HepG2 (cell line): ENCODE measurements around the gene GRIN3B. TPM values are rescaled to one million over a fixed set of nuclear protein-coding genes. Genes with fewer than 3 reads are reported as not detected.
A peak's percentile ranks its signal among the peaks of the same experiment; 100 is the strongest.

Experiments
- HNRNPK ChIP-seq: fragments of 200-400 bp; formaldehyde crosslinking; IDR thresholded peaks from 2 replicates; pipeline ENCODE4 v1.6.1; 2018; ENCODE audit warnings: low read length, low read depth, moderate library complexity, mild to moderate bottlenecking; ENCODE audit not compliant: poor library complexity, severe bottlenecking
- KLF13 ChIP-seq: sonication (generic); formaldehyde crosslinking; IDR thresholded peaks from 2 replicates; pipeline ENCODE4 v1.4.0; 2020; ENCODE audit warnings: mild to moderate bottlenecking, missing genetic modification reagents
- MXD4 ChIP-seq: IDR thresholded peaks from 2 replicates; pipeline ENCODE4 v1.6.1; 2016; ENCODE audit warnings: mild to moderate bottlenecking, missing biosample characterization, missing genetic modification reagents
- MYC ChIP-seq: sonication (generic); formaldehyde crosslinking; IDR thresholded peaks from 2 replicates; pipeline ENCODE4 v1.9.0; 2021; ENCODE audit warnings: missing genetic modification reagents, borderline replicate concordance
- NAIF1 ChIP-seq: sonication (generic); formaldehyde crosslinking; IDR thresholded peaks from 2 replicates; pipeline ENCODE4 v1.5.0; 2020; ENCODE audit warnings: mild to moderate bottlenecking, missing genetic modification reagents, borderline replicate concordance
- NBN ChIP-seq: fragments of 450-650 bp; conservative IDR thresholded peaks from 2 replicates; pipeline ENCODE4 v1.6.1; 2017
- POLR2AphosphoS5 ChIP-seq: IDR thresholded peaks from 2 replicates; pipeline ENCODE4 v1.6.1; 2012; ENCODE audit warnings: low read depth, low read length
- ZKSCAN1 ChIP-seq: fragments of 150-350 bp; IDR thresholded peaks from 2 replicates; pipeline ENCODE4 v1.6.1; 2014; ENCODE audit warnings: low read length
- ZNF234 ChIP-seq: sonication (generic); formaldehyde crosslinking; conservative IDR thresholded peaks from 2 replicates; pipeline ENCODE4 v1.5.1; 2020; ENCODE audit warnings: mild to moderate bottlenecking, missing genetic modification reagents
- ZNF275 ChIP-seq: sonication (generic); formaldehyde crosslinking; IDR thresholded peaks from 2 replicates; pipeline ENCODE4 v1.8.0; 2022; ENCODE audit warnings: missing genetic modification reagents, mild to moderate bottlenecking, inconsistent platforms, borderline replicate concordance
- ZNF276 ChIP-seq: sonication (generic); formaldehyde crosslinking; IDR thresholded peaks from 2 replicates; pipeline ENCODE4 v1.4.0; 2020; ENCODE audit warnings: mild to moderate bottlenecking, low read depth, missing genetic modification reagents
- ZNF337 ChIP-seq: sonication (generic); formaldehyde crosslinking; IDR thresholded peaks from 2 replicates; pipeline ENCODE4 v1.5.1; 2020; ENCODE audit warnings: missing genetic modification reagents, low read depth, mild to moderate bottlenecking, borderline replicate concordance
- ZNF431 ChIP-seq: sonication (generic); formaldehyde crosslinking; IDR thresholded peaks from 2 replicates; pipeline ENCODE4 v1.9.0; 2022; ENCODE audit warnings: missing genetic modification reagents, low read depth, mild to moderate bottlenecking, borderline replicate concordance
- ZNF446 ChIP-seq: sonication (generic); formaldehyde crosslinking; IDR thresholded peaks from 2 replicates; pipeline ENCODE4 v1.5.0; 2020; ENCODE audit warnings: mild to moderate bottlenecking, missing genetic modification reagents
- ZNF496 ChIP-seq: sonication (generic); formaldehyde crosslinking; IDR thresholded peaks from 2 replicates; pipeline ENCODE4 v1.8.1; 2023; ENCODE audit warnings: mild to moderate bottlenecking, moderate library complexity, missing genetic modification reagents; ENCODE audit not compliant: insufficient replicate concordance
- ZNF672 ChIP-seq: sonication (generic); formaldehyde crosslinking; IDR thresholded peaks from 2 replicates; pipeline ENCODE4 v1.8.1; 2022; ENCODE audit warnings: missing genetic modification reagents
- ZNF746 ChIP-seq: sonication (generic); formaldehyde crosslinking; IDR thresholded peaks from 2 replicates; pipeline ENCODE4 v1.8.0; 2022; ENCODE audit warnings: mild to moderate bottlenecking, missing genetic modification reagents
- ZNF773 ChIP-seq: sonication (generic); formaldehyde crosslinking; IDR thresholded peaks from 2 replicates; pipeline ENCODE4 v1.4.0; 2020; ENCODE audit warnings: missing genetic modification reagents, borderline replicate concordance
- ZNF784 ChIP-seq: sonication (generic); formaldehyde crosslinking; IDR thresholded peaks from 2 replicates; pipeline ENCODE4 v1.5.1; 2020; ENCODE audit warnings: missing genetic modification reagents, mild to moderate bottlenecking, borderline replicate concordance
- polyA plus RNA-seq, 8 experiments: library from polyadenylated mRNA; depleted of rRNA in 3 of 8; stranded (reverse) in 7 of 8; unstranded in 1 of 8; fragments of >200 nt; fragmentation: Illumina TruSeq in 4 of 8; extraction: Trizol in 4 of 8; gene quantifications; 2 replicates each; pipeline versions ENCODE4 v1.2.1 to v1.2.3, GENCODE V29; 2011 to 2016; ENCODE audit warnings: low read depth in 4 of 8, missing spikeins in 1 of 8, mixed read lengths in 1 of 8; ENCODE audit not compliant: insufficient read depth in 1 of 8
- total RNA-seq, 5 experiments: library from RNA; depleted of rRNA; stranded (reverse); fragments of >200 nt; fragmentation: Illumina TruSeq; extraction: Trizol; gene quantifications; 2 replicates each; pipeline ENCODE4 v1.2.3, GENCODE V29; 2016; ENCODE audit warnings: low read depth in 1 of 5
- TF ChIP-seq, protein P1 (sequence below): sonication (generic); formaldehyde crosslinking; IDR thresholded peaks from 2 replicates; pipeline ENCODE4 v1.4.0; 2020; ENCODE audit warnings: mild to moderate bottlenecking, missing genetic modification reagents
- TF ChIP-seq, protein P2 (sequence below): sonication (generic); formaldehyde crosslinking; IDR thresholded peaks from 2 replicates; pipeline ENCODE4 v1.5.0; 2020; ENCODE audit warnings: missing genetic modification reagents
- TF ChIP-seq, protein P3 (sequence below), 2 experiments: fragments of 450-650 bp in 1 of 2; sonication (generic) in 1 of 2; formaldehyde crosslinking; IDR thresholded peaks; 2 replicates each; pipeline versions ENCODE4 v1.5.0 to v1.8.0; 2020 to 2022; ENCODE audit warnings: mild to moderate bottlenecking in 1 of 2, missing genetic modification reagents in 1 of 2

Gene GRIN3B
- total and polyA plus RNA-seq, 2 of the 13 experiments (the other 11 are each of a cell fraction or from before 2014, with no cell fraction given) = 0.07 to 0.20 TPM

DNA sequence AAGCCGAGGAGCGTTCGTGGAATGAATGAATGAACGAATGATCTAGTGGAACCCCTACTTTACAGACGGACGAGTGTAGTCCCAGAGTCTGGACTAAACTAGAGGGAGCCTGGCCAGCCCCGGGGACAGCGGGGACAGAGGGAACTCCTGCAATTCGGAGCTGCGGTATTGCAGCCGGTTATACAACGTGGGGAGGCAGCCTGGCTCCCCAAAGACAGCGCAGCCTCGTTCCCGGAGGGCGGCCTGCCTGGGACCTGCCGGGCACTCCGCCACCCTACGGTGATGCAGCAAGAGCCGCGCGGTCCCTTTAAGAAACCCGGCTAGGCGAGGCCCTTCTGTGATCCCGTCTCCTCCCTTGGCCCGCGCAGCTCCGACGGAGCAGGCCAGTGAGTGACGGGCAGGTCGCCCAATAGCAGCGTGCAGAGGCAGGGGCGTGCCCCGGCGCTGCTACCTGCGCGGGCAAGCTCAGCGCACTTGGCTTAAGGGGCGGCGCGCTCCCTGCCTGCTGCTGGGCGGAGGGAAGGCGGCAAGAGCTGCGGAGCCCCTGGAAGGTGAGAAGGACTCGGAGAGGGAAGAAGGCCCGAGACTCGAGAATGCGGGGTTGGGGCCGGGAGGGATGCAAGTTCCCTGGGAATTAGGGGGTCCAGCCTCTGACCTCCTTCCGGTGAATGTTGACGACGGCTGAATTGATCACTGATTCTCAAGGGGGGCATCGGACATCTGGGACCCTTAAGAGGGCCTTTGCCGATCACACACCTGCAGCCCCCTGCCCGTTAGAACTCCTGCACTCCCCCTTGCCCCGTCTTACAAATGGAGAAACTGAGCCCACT, 39.6 kb downstream of the GRIN3B start, which contains the start of gene ABCA7 (continued):
- TF ChIP-seq ZNF773 (no peak), NAIF1 (CRISPR knock-in tag) (peak; percentile 77; the same call in 1 of the 2 replicates), ZKSCAN1 (no peak), KLF13 (CRISPR knock-in tag) (0 out of 2 replicates have a peak, but pooled peaks have one; percentile 51), MXD4 (CRISPR knock-in tag) (no peak), MYC (CRISPR knock-in tag) (peak; percentile 16; the same call in 1 of the 2 replicates), POLR2AphosphoS5 (no peak), ZNF496 (CRISPR knock-in tag) (no peak), NBN (no peak), ZNF276 (CRISPR knock-in tag) (peak; percentile 39; the same call in 1 of the 2 replicates), ZNF337 (CRISPR knock-in tag) (0 out of 2 replicates have a peak, but pooled peaks have one; percentile 34), ZNF784 (CRISPR knock-in tag) (no peak), ZNF431 (CRISPR knock-in tag) (no peak), ZNF446 (CRISPR knock-in tag) (no peak), ZNF234 (CRISPR knock-in tag) (no peak), ZNF746 (no peak), ZNF275 (CRISPR knock-in tag) (no peak), ZNF672 (no peak), HNRNPK (no peak)
- TF ChIP-seq, protein P1, sequence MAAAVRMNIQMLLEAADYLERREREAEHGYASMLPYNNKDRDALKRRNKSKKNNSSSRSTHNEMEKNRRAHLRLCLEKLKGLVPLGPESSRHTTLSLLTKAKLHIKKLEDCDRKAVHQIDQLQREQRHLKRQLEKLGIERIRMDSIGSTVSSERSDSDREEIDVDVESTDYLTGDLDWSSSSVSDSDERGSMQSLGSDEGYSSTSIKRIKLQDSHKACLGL (CRISPR knock-in tag) = no peak; the same call in 1 of the 2 replicates
- TF ChIP-seq, protein P2, sequence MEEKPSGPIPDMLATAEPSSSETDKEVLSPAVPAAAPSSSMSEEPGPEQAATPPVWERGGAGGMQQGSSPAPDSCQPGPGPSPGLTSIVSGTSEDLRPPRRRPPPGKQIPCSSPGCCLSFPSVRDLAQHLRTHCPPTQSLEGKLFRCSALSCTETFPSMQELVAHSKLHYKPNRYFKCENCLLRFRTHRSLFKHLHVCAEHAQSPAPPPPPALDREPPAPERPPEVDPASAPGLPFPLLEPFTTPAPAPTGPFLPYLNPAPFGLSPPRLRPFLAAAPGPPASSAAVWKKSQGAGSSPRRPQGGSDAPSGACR (CRISPR knock-in tag) = no peak
- TF ChIP-seq, protein P3, sequence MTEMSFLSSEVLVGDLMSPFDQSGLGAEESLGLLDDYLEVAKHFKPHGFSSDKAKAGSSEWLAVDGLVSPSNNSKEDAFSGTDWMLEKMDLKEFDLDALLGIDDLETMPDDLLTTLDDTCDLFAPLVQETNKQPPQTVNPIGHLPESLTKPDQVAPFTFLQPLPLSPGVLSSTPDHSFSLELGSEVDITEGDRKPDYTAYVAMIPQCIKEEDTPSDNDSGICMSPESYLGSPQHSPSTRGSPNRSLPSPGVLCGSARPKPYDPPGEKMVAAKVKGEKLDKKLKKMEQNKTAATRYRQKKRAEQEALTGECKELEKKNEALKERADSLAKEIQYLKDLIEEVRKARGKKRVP (CRISPR knock-in tag; IDR thresholded peaks at IDR 0.05) = no peak
